H9 (cell line): Measurements from ENCODE around the gene NPC1. TPM values are rescaled to one million over a fixed set of nuclear protein-coding genes. Genes with fewer than 3 reads are reported as not detected.

Source experiments
- DNase-seq: peaks from one replicate; pipeline ENCODE4 v3.0.0-alpha.2; 2017
- H2AFZ ChIP-seq: one replicate; pipeline ENCODE4 v1.6.1; 2013; ENCODE audit warnings: mild to moderate bottlenecking, low read length, control low read depth, moderate library complexity
- H2AK5ac ChIP-seq: 2 replicates; pipeline ENCODE4 v1.6.1; 2013; ENCODE audit warnings: low read length, control low read depth, mixed read lengths; ENCODE audit not compliant: insufficient read length
- H2BK120ac ChIP-seq: one replicate; pipeline ENCODE4 v1.6.1; 2013; ENCODE audit warnings: low read depth, mild to moderate bottlenecking, low read length, control low read depth, inconsistent platforms; ENCODE audit not compliant: poor library complexity, severe bottlenecking
- H2BK12ac ChIP-seq: 2 replicates; pipeline ENCODE4 v1.6.1; 2013; ENCODE audit warnings: low read length, control low read depth, mixed read lengths, low read depth; ENCODE audit not compliant: insufficient read length
- H2BK15ac ChIP-seq: 2 replicates; pipeline ENCODE4 v1.6.1; 2013; ENCODE audit warnings: low read depth, low read length, control low read depth
- H2BK20ac ChIP-seq: one replicate; pipeline ENCODE4 v1.6.1; 2013; ENCODE audit warnings: low read depth, mild to moderate bottlenecking, low read length, control low read depth, inconsistent platforms; ENCODE audit not compliant: poor library complexity, severe bottlenecking
- H2BK5ac ChIP-seq: 2 replicates; pipeline ENCODE4 v1.6.1; 2013; ENCODE audit warnings: low read length, control low read depth, mixed read lengths; ENCODE audit not compliant: insufficient read length
- H3K14ac ChIP-seq: 2 replicates; pipeline ENCODE4 v1.6.1; 2013; ENCODE audit warnings: low read length, control low read depth; ENCODE audit not compliant: insufficient read depth
- H3K18ac ChIP-seq: 2 replicates; pipeline ENCODE4 v1.6.1; 2013; ENCODE audit warnings: low read depth, mild to moderate bottlenecking, mixed read lengths, low read length, control low read depth; ENCODE audit not compliant: insufficient read length
- H3K23ac ChIP-seq: 2 replicates; pipeline ENCODE4 v1.6.1; 2013; ENCODE audit warnings: low read length, control low read depth, mixed read lengths, low read depth; ENCODE audit not compliant: insufficient read length
- H3K23me2 ChIP-seq: 2 replicates; pipeline ENCODE4 v1.6.1; 2013; ENCODE audit warnings: low read depth, mild to moderate bottlenecking, mixed read lengths, low read length, control low read depth; ENCODE audit not compliant: insufficient read length, poor library complexity, severe bottlenecking
- H3K27ac ChIP-seq: 2 replicates; pipeline ENCODE4 v1.5.1; 2013; ENCODE audit warnings: low read length, control low read depth, mixed read lengths, low read depth; ENCODE audit not compliant: insufficient read length
- H3K27me3 ChIP-seq: 2 replicates; pipeline ENCODE4 v1.6.1; 2013; ENCODE audit warnings: low read length, control low read depth, inconsistent platforms; ENCODE audit not compliant: insufficient read depth
- H3K4ac ChIP-seq: 2 replicates; pipeline ENCODE4 v1.6.1; 2013; ENCODE audit warnings: low read depth, mild to moderate bottlenecking, control low read depth, inconsistent platforms, low read length, moderate library complexity
- H3K4me1 ChIP-seq: 2 replicates; pipeline ENCODE4 v1.6.1; 2013; ENCODE audit warnings: low read length, control low read depth, inconsistent platforms; ENCODE audit not compliant: insufficient read depth
- H3K4me2 ChIP-seq: 2 replicates; pipeline ENCODE4 v1.6.1; 2013; ENCODE audit warnings: low read length, control low read depth, mixed read lengths; ENCODE audit not compliant: insufficient read length, insufficient read depth
- H3K56ac ChIP-seq: 2 replicates; pipeline ENCODE4 v1.6.1; 2013; ENCODE audit warnings: low read depth, mild to moderate bottlenecking, mixed read lengths, low read length, control low read depth; ENCODE audit not compliant: insufficient read length
- H3K79me1 ChIP-seq: 2 replicates; pipeline ENCODE4 v1.6.1; 2013; ENCODE audit warnings: low read depth, mild to moderate bottlenecking, moderate library complexity, low read length, control low read depth, inconsistent platforms; ENCODE audit not compliant: insufficient read depth, poor library complexity, severe bottlenecking
- H3K79me2 ChIP-seq: 2 replicates; pipeline ENCODE4 v1.6.1; 2013; ENCODE audit warnings: low read length, control low read depth, inconsistent platforms; ENCODE audit not compliant: insufficient read depth
- H3K9ac ChIP-seq: 2 replicates; pipeline ENCODE4 v1.6.1; 2013; ENCODE audit warnings: low read length, control low read depth, mixed read lengths; ENCODE audit not compliant: insufficient read length; ENCODE audit errors: extremely low read depth
- H3K9me3 ChIP-seq: one replicate; pipeline ENCODE4 v1.6.1; 2013; ENCODE audit warnings: low read depth, low read length, inconsistent platforms; ENCODE audit not compliant: control insufficient read depth
- H3T11ph ChIP-seq: one replicate; pipeline ENCODE4 v1.6.1; 2013; ENCODE audit warnings: mild to moderate bottlenecking, low read length, control low read depth, inconsistent platforms
- H4K20me1 ChIP-seq: one replicate; pipeline ENCODE4 v1.6.1; 2013; ENCODE audit not compliant: control insufficient read depth, insufficient read length, insufficient read depth
- H4K5ac ChIP-seq: 2 replicates; pipeline ENCODE4 v1.6.1; 2013; ENCODE audit warnings: low read depth, mild to moderate bottlenecking, mixed read lengths, low read length, control low read depth; ENCODE audit not compliant: insufficient read length
- H4K8ac ChIP-seq: replicated peaks from 2 replicates; pipeline ENCODE4 v1.6.1; 2013; ENCODE audit warnings: low read length, control low read depth, mixed read lengths, low read depth; ENCODE audit not compliant: insufficient read length
- H4K91ac ChIP-seq: 2 replicates; pipeline ENCODE4 v1.6.1; 2013; ENCODE audit warnings: low read depth, mild to moderate bottlenecking, moderate library complexity, mixed read lengths, low read length, control low read depth; ENCODE audit not compliant: insufficient read length
- H3K27ac Mint-ChIP-seq, 3 experiments: 2 replicates in 2 of 3; 3 replicates in 1 of 3; pipeline ENCODE4 v1.8.0; 2020 to 2021; ENCODE audit warnings: mixed read lengths in 3 of 3, mild to moderate bottlenecking in 1 of 3, moderate library complexity in 1 of 3
- H3K27me3 Mint-ChIP-seq: 2 replicates; pipeline ENCODE4 v1.8.0; 2021; ENCODE audit warnings: low read depth, mild to moderate bottlenecking, moderate library complexity, mixed read lengths
- H3K36me3 Mint-ChIP-seq, 3 experiments: 2 replicates in 2 of 3; 3 replicates in 1 of 3; pipeline ENCODE4 v1.8.0; 2020 to 2021; ENCODE audit warnings: low read depth in 3 of 3, mixed read lengths in 3 of 3; ENCODE audit not compliant: insufficient read depth in 1 of 3
- H3K4me1 Mint-ChIP-seq, 2 experiments: 2 replicates each; pipeline ENCODE4 v1.8.0; 2020; ENCODE audit warnings: mixed read lengths in 2 of 2
- H3K4me3 Mint-ChIP-seq, 2 experiments: 2 replicates in 1 of 2; 3 replicates in 1 of 2; pipeline ENCODE4 v1.8.0; 2020 to 2021; ENCODE audit warnings: mild to moderate bottlenecking in 2 of 2, mixed read lengths in 2 of 2, moderate library complexity in 1 of 2
- H3K9me3 Mint-ChIP-seq, 2 experiments: 2 replicates in 1 of 2; 3 replicates in 1 of 2; pipeline ENCODE4 v1.8.0; 2020; ENCODE audit warnings: mild to moderate bottlenecking in 2 of 2, mixed read lengths in 2 of 2, moderate library complexity in 1 of 2
- WGBS: extraction: QIAGEN DNeasy Blood & Tissue Kit; methylation state at CpG from one replicate; pipeline ENCODE4 v1.1.7; 2013; ENCODE audit warnings: missing lambda C conversion rate, low lambda C conversion rate, mixed read lengths; ENCODE audit not compliant: insufficient read length; ENCODE audit errors: extremely low coverage; 5-methylcytosine and 5-hydroxymethylcytosine counted together
- total RNA-seq: library from RNA; stranded (reverse); gene quantifications from 2 replicates; pipeline ENCODE4 v1.2.1, GENCODE V29; 2021
- TF ChIP-seq, protein P1 (sequence below): fragments of 200-600 bp; sonication (generic); conservative IDR thresholded peaks from 3 replicates; pipeline ENCODE4 v1.8.0; 2021; ENCODE audit warnings: antibody characterized with exemption, mild to moderate bottlenecking

NPC1 gene
- total RNA-seq, 1 experiment from 2014 or later, result 24.2 TPM

DNA sequence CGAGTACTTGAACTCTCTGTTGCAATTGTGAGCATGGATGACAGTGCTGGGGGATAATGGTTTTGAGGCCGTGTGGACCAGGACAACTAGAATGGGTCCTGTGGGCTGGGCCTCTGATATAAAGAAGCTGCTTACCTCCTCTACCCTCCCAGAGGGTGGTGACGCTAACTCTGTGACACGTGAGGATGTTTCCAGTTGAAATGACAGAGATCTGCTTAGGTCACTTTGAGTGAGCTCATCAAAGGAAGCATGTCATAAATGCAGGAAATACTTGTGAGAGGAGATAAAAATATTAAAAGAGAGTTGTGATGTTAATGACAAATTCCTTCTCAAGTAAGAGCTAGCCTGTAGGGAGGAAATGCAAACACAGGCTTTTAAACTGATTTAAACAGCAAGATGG is 66.6 kb downstream of the NPC1 start:
- Histone ChIP-seq H4K5ac (no peak overlapping the region), H4K20me1 (no peaks in the 10 kb centered on the region), H3K4ac (no peak overlapping the region), H3K9ac (no peak overlapping the region), H2BK15ac (no peak overlapping the region), H4K8ac (no peak overlapping the region), H3K79me1 (no peaks in the 10 kb centered on the region), H3K79me2 (no peaks in the 10 kb centered on the region), H2BK20ac (no peak overlapping the region), H2AK5ac (no peak overlapping the region), H3K4me1 (no peaks in the 10 kb centered on the region), H3T11ph (no peak overlapping the region), H3K9me3 (no peaks in the 10 kb centered on the region), H2BK120ac (no peak overlapping the region), H3K4me2 (no peak overlapping the region), H3K14ac (no peak overlapping the region), H3K18ac (no peak overlapping the region), H3K23ac (no peak overlapping the region), H3K27me3 (no peaks in the 10 kb centered on the region), H4K91ac (no peak overlapping the region), H3K27ac (no peak overlapping the region), H3K56ac (no peak overlapping the region), H2AFZ (no peak overlapping the region), H2BK12ac (no peak overlapping the region), H2BK5ac (no peak overlapping the region), H3K23me2 (no peaks in the 10 kb centered on the region)
- Mint-ChIP-seq H3K9me3 (no peaks in the 10 kb centered on the region), H3K36me3 (peaks cover 14 to 76% (median 54%) of the 10 kb centered on the region in 3 experiments; a peak in 6 of 7 replicates), H3K4me3 (no peak overlapping the region), H3K27me3 (no peaks in the 10 kb centered on the region), H3K27ac (no peak overlapping the region), H3K4me1 (peaks cover 3 to 5% of the 10 kb centered on the region in 2 experiments; a peak in 1 of 4 replicates)
- no peak for DNase-seq
- TF ChIP-seq, protein P1, sequence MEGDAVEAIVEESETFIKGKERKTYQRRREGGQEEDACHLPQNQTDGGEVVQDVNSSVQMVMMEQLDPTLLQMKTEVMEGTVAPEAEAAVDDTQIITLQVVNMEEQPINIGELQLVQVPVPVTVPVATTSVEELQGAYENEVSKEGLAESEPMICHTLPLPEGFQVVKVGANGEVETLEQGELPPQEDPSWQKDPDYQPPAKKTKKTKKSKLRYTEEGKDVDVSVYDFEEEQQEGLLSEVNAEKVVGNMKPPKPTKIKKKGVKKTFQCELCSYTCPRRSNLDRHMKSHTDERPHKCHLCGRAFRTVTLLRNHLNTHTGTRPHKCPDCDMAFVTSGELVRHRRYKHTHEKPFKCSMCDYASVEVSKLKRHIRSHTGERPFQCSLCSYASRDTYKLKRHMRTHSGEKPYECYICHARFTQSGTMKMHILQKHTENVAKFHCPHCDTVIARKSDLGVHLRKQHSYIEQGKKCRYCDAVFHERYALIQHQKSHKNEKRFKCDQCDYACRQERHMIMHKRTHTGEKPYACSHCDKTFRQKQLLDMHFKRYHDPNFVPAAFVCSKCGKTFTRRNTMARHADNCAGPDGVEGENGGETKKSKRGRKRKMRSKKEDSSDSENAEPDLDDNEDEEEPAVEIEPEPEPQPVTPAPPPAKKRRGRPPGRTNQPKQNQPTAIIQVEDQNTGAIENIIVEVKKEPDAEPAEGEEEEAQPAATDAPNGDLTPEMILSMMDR, result no peak
- WGBS, result no CpG with 5 or more reads among the region's 4 CpGs
